Epithelial cell of esophagus (primary cell): Measurements from ENCODE around the gene FAM20C.

Experiments
- DNase-seq: peaks from one replicate; pipeline ENCODE4 v3.0.0; 2010; ENCODE audit warnings: low read depth
- H3K4me3 ChIP-seq: 2 replicates; pipeline ENCODE4 v1.5.1; 2011; ENCODE audit warnings: mild to moderate bottlenecking, low read length, control low read depth
- TF ChIP-seq, protein P1 (sequence below): IDR thresholded peaks from 2 replicates; pipeline ENCODE4 v1.5.1; 2011; ENCODE audit warnings: low read depth, mild to moderate bottlenecking, low read length, control low read depth, inconsistent platforms; ENCODE audit not compliant: insufficient read depth; ENCODE audit errors: missing control alignments

The FAM20C gene

DNA sequence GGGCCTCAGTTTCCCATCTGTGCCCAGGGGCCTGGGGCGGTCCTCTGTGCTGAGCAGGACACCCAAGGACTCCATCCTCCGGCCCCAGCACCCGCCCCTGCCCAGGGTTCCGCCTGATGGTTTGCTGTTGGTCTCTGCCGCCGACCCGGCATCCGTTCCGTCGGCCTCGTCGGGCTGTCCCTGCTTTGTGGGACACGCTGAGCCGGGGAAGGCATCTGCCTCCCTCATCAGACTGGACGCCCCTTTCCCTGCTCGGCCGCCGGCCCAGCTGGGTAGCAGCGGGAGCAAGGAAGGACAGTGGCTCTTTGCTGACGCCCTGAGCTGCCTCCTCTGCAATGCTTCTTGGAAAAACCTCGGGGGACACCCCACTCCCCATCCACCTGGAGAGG is 39.5 kb downstream of the FAM20C start:
- DNase-seq: no peak
- TF ChIP-seq, protein P1, sequence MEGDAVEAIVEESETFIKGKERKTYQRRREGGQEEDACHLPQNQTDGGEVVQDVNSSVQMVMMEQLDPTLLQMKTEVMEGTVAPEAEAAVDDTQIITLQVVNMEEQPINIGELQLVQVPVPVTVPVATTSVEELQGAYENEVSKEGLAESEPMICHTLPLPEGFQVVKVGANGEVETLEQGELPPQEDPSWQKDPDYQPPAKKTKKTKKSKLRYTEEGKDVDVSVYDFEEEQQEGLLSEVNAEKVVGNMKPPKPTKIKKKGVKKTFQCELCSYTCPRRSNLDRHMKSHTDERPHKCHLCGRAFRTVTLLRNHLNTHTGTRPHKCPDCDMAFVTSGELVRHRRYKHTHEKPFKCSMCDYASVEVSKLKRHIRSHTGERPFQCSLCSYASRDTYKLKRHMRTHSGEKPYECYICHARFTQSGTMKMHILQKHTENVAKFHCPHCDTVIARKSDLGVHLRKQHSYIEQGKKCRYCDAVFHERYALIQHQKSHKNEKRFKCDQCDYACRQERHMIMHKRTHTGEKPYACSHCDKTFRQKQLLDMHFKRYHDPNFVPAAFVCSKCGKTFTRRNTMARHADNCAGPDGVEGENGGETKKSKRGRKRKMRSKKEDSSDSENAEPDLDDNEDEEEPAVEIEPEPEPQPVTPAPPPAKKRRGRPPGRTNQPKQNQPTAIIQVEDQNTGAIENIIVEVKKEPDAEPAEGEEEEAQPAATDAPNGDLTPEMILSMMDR: no peak
- no peak overlapping the region for H3K4me3 ChIP-seq

DNA sequence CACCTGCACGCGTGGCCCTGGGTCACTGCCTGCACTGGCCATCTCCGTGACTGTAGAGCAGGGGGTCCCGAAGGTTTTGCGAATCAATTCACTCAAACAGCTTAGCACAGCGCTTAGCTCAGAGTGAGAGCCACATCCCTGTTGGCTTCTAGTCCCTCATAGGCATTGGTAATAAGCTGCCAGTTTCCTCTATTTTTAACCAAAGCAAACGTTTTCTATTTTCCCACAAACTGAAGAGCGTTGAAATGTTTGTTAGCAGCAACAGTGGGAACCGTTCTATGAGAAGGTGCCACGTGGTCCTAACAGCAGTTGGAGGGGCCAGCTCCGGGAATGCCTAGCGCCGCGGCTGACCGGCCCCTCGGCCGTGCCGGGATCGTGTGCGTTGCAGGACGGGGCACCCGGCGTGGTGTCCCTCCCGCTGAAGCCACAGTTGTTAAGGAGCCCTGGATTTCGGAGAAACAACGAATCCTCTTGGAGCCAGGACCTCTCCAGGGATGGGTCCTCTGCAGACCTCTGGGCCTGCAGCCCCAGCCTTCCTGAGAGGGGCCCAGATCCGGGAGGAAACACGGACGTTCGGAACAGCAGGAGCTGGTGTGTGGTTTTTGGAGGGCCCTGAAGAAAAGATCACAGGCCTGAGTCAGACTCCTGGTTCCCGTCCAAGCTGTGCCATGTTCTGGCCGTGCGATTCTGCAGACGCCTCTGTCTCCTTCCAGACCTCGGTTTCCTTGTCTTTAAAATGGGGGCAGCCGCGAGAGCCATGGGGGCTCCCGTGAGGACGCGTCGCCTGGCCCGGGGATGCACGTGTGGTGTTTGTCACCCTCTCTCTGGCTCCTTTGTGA is 40.3 kb downstream of the FAM20C start:
- TF ChIP-seq, protein P1: no peak
- no peak for DNase-seq
- no peak overlapping the region for H3K4me3 ChIP-seq

DNA sequence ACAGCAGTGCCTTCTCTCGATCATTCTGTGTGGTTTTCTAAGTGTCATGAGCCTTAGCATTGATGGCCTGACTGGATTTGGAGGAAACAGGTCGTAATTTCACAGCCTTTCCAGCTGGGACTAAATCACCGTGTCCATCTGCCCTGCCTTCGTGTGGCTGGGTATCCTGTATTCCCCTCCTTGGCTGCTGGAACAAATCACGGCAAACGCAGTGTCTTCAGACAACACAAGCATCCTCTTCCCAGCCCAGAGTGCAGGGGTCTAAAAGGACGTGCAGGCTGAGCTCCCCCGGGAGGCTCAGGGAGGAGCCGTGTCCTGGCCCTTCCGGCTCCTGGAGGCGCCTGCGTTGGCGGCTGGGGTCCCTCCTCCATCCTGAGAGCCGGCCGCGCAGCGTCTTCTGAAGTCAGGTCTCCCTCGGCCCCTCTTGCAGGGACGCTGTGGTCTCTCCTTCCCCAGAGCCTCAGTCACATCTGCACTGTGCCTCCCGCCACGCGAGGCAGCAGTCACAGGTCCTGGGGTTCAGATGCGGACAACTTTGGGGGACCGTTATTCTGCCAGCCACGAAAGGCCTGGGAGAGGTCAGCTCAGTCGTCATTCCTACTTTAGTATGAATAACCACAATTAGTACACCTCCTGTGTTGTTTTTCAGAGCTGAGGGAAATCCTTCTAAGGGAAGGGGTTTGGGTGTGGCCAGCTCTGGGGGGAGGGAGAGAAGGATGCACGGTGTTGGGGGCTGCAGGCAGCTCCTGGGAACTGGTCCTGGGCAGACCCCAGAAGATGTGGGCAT is 41.1 kb downstream of the FAM20C start:
- TF ChIP-seq, protein P1: no peak
- no peak overlapping the region for H3K4me3 ChIP-seq
- no peak for DNase-seq

DNA sequence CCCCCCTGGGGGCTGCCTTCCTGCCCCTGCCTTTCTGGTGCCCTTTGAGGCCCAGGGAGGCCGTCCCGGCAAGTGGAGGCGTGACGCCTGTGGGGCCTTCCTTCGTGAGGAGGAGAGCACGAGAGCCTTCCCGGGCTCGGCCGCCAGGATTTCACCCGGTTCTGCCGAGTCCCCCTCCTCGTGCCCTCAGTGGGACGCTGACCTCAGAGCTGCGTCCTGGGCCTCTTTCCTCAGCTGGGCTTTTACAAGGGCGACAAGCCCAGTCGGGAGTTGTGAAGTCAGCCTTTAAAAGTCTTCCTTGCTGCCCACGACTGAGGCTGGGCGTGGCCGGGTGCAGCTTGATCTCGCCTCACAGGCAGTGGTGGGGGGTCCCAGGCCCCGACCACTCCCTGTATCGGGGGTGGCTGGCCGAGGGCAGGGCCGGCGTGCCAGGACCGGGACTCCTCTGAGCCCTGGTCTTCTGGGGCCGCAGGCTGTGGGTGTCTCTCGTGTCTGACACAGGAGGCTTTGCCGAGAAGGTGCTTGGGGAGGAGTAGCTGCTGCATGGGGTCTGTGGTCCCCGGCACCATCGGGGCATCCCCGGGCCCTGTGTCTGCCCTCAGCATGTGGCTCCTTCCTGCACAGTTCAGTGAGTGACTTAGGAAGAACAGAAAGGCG is 41.8 kb downstream of the FAM20C start:
- no peak overlapping the region for H3K4me3 ChIP-seq
- DNase-seq: no peak
- TF ChIP-seq, protein P1: no peak

DNA sequence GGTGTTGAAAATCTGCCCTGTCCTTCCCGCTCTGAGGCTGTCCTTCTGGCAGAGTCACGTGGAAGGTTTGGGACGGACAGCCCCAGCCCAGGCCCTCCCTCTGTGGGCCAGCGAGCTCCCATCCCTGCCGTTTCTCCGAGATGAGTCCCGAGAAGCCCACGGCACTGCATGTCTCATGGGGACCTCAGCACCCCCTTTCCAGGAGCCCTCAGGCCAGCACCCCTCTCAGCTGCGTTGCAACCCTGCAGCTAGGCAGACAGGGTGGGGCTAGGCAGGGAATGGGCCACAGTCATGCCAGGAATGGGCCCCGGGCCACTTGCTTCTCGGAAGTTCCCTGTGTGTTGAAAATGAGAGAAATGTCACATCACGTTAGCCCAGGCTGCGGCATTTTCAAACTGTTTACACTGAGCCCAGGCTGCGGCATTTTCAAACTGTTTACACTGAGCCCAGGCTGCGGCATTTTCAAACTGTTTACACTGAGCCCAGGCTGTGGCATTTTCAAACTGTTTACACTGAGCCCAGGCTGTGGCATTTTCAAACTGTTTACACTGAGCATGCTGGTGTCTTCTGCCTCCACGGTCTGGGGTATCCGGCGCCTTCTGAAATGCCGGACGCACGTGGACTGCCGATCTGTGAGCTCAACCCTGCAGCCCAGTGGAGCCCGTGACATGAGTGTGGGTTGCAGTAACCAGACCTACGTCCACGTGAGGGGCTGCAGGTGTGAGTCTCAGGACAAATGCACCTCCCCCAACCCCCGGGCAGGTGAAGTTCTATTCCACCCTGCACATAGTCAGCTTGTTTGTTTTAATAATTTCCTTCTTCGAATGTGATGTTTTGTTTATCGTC is 42.6 kb downstream of the FAM20C start:
- TF ChIP-seq, protein P1: no peak
- H3K4me3 ChIP-seq: no peak overlapping the region
- peak; percentile 65 for DNase-seq
